GM18507 (cell line): Measurements from ENCODE around the gene CAPS2.
A peak's percentile ranks its signal among the peaks of the same experiment; 100 is the strongest.
"Not testable (repeated sequence)": the region's sequence is repeated elsewhere in the genome, so short reads cannot be mapped to it uniquely, and the experiment has no call there.

ENCODE experiments used
- DNase-seq: peaks from one replicate; pipeline ENCODE4 v3.0.0; 2011; ENCODE audit warnings: low read depth; ENCODE audit not compliant: insufficient read length; ENCODE audit errors: extremely low spot score
- FAIRE-seq: peaks from 2 replicates; lab custom pipeline; 2011; peaks lifted over from hg19 to GRCh38; lab: Jason Lieb, UNC

CAPS2 gene

GRCh38 chr12:75329918-75330826 lies at the start of gene CAPS2:
CAPS2 (minus strand) TSS chr12:75330324; CDS start chr12:75326498, 3,826 bp downstream.
- peak; percentile 95 for FAIRE-seq

DNA sequence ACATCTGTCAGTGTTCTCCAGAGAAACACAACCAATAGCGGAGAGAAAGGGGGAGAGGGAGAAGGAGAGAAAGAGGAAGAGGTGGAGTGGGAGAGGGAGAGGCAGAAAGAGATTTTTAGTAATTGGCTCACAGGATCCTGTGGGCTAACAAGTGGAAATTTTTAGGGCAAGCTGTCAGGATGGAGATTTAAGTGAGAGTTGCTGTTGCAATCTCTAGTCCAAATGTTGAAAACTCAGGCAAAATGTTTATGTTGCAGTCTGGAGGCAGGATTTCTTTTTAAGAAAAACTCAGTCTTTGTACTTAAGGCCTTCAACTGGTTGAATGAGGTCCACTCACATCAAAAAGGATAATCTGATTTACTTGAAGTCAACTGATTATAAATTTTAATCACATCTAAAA lies 48.2 kb upstream of the CAPS2 start:
- no peak for DNase-seq
- FAIRE-seq = no peak

More at GRCh38 chr12:75329918-75330826, at the start of gene CAPS2:
- peak; percentile 60 for DNase-seq

GRCh38 chr12:75374971-75375370 lies 44.8 kb upstream of the CAPS2 start:
- FAIRE-seq (no peak), DNase-seq (no peak)

- FAIRE-seq (no peak), DNase-seq (no peak)
Observed at GRCh38 chr12:75366629-75367028, 36.5 kb upstream of the CAPS2 start.

GRCh38 chr12:75364919-75365318 lies 34.8 kb upstream of the CAPS2 start:
- DNase-seq = no peak
- FAIRE-seq = no peak

DNA sequence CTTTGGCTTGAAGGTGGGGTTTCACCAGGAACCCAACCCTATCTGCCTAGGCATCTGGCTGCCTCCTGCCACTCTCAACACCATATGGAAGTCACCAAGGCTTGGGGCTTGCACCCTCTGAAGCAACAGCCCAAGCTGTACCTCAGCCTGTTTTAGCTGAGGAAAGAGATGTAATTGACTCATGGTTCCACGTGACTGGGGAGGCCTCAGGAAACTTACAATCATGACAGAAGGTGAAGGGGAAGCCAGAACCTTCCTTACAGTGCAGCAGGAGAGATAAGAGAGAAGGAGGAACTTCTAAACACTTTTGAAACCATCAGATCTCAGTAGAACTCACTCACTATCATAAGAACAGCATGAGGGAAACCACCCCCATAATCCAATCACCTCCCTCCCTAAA lies 31.3 kb upstream of the CAPS2 start:
- FAIRE-seq (no peak), DNase-seq (no peak)

DNA sequence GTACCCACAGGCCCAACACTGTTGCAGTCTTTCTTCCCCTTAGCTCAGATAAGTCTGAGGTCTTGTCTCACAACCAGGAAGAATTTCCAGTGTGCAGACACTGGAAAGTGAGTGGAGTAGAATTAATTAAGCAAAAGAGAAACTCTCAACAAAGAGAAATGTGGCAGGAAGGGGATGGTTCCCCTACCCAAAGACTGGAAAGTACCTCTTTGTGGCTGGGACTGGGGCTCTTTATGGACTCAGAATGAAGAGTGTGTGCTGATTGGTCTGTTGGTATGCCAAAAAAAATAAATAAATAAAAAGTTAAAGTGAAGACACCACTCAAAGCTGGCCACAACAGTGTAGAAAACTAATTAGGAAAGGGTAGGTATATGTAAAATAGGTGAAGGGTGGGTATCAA lies 30.8 kb upstream of the CAPS2 start:
- no peak for DNase-seq
- FAIRE-seq = no peak

DNA sequence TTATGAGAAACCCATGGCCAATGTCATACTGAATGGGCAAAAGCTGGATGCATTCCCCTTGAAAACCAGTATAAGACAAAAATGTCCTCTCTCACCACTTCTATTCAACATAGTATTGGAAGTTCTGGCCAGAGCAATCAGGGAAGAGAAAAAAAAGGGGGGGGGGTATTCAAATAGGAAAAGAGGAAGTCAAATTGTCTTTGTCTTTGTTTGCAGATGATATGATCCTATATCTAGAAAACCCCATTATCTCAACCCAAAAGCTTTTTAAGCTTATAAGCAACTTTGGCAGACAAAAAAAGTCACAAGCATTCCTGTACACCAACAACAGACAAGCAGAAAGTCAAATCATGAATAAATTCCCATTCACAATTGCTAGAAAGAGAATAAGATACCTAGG lies 23.9 kb upstream of the CAPS2 start:
- FAIRE-seq = no peak
- DNase-seq = no peak

DNA sequence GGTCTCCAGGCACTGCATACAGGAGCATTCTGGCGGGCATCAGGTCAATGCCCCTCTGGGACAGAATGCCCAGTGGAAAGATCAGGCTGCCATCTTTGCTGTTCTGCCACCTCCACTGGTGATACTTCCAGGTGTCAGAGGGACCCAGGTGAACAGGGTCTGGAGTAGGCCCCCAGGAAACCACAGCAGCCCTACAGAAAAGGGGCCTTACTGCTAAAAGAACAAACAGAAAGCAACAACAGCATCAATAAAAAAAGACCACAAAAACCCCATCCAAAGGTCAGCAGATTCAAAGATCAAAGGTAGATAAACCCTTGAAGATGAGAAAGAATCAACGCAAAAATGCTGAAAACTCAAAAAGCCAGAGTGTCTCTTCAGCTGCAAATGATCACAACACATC lies 20.3 kb upstream of the CAPS2 start:
- DNase-seq (no peak), FAIRE-seq (no peak)

- no peak for FAIRE-seq
Observed at GRCh38 chr12:75349946-75350345, 19.8 kb upstream of the CAPS2 start.

DNA sequence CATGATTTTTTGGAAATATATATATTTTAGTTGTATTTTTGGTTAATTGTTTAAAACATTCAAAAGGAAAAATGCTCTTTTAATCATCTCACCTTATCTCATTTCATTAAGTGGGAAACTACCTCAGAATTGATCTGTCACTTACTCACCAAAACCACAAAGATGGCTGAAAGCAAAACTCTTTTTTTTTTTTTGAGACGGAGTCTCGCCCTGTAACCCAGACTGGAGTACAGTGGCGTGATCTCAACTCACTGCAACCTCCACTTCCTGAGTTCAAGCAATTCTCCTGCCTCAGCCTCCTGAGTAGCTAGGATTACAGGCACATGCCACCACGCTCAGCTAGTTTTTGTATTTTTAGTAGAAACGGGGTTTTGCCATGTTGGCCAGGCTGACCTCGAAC lies 16.1 kb upstream of the CAPS2 start:
- not testable (repeated sequence) for DNase-seq, FAIRE-seq

More at GRCh38 chr12:75349946-75350345, 19.8 kb upstream of the CAPS2 start:
- no peak for DNase-seq

DNA sequence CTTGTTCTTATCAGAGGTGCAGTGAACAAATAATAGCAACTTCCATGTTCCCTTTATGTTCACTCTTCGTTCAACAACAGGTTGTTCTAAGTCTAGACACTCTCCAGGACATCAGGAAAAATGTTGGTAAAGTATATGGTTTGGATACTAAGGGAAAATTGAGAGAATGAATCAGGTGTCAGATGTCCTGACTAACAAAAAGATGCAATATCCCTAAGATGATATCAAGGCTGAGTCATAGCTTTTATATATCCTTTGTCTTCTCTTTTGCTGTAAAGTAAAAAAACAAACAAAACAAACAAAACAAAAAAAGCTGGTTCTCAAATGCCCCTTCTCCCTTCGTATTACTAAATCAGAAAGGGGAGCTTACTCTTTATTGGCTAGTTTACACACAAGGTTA lies 15.4 kb upstream of the CAPS2 start:
- FAIRE-seq = no peak
- DNase-seq = no peak

DNA sequence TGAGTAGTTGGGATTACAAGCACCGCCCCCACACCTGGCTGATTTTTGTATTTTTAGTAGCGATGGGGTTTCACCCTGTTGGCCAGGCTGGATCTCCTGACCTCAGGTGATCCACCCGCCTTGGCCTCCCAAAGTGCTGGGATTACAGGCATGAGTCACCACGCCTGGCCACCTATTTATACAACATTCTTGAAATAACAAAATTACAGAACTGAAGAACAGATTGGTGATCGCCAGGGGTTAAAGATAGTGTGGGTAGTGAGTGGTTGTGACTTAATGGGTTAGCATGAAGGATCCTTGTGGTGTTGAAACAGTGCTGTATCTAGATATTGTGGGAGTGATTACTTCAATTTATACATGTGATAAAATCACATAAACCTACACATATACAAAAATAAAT lies 11.7 kb upstream of the CAPS2 start:
- no peak for DNase-seq
- FAIRE-seq = no peak

- no peak for FAIRE-seq
- no peak for DNase-seq
Observed at GRCh38 chr12:75337905-75338304, 7.8 kb upstream of the CAPS2 start.

DNA sequence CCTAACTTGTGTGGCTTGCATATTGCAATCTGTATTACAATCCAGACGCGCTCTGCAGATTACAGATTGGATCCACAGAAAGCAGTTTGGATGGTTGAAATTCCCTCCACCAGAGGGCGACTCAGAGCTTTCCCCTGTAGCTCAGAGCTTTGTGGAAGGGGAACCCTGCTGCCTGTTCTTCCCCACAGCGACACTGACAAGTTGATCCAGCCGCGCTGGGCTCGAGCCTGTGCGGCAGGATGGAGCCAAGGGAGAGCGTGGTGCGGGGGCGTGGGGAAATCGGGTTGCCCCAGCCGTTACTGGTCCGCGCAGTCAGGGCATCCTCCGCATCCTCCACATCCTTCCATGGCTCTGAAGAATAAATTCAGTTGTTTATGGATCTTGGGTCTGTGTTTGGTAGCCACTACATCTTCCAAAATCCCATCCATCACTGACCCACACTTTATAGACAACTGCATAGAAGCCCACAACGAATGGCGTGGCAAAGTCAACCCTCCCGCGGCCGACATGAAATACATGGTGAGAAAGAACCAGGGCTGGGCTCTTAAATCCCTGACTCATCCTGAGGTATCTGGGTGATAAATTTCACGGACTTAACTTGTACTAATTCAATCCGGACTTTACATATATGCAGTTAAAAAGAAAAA lies 4.4 kb upstream of the CAPS2 start, which contains the start of gene GLIPR1L1:
Gene GLIPR1L1 (plus strand): TSS at position 287 of the 647 bp plus-strand sequence. CDS start 59 bp downstream, at position 346.
- FAIRE-seq = peak; percentile 90
- peak; percentile 12 for DNase-seq

- no peak for FAIRE-seq
- DNase-seq = no peak
Observed at GRCh38 chr12:75327642-75328041, 2.5 kb downstream of the CAPS2 start.

GRCh38 chr12:75323663-75324062 lies 6.5 kb downstream of the CAPS2 start:
- DNase-seq (no peak), FAIRE-seq (no peak)

- FAIRE-seq = no peak
- DNase-seq = no peak
Observed at GRCh38 chr12:75322464-75322863, 7.7 kb downstream of the CAPS2 start.

DNA sequence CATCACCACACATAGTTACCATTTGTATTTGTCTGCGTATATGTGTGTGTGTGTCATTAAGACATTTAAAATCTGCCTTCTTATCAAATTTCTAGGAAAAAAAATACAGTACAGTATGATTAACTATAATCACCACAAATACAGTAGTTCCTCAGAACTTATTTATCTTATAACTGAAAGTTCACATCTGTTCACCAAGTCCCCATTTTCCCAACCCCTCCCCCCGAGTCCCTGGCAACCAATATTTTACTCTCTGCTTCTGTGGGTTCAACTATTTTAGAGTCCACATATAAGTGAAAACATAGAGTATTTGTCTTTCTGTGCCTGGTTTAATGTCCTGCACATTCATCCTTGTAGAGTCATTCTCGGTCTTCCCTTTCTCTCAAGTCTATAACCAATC lies 12.3 kb downstream of the CAPS2 start:
- no peak for FAIRE-seq
- DNase-seq = no peak

GRCh38 chr12:75315518-75315917 lies 14.6 kb downstream of the CAPS2 start:
- DNase-seq = no peak
- FAIRE-seq = no peak

- no peak for FAIRE-seq
- DNase-seq = no peak
Observed at GRCh38 chr12:75311369-75311768, 18.8 kb downstream of the CAPS2 start.
